Measurements from ENCODE around the gene PLBD2. TPM values are rescaled to one million over a fixed set of nuclear protein-coding genes. Genes with fewer than 3 reads are reported as not detected.

Gene PLBD2
- total and polyA plus RNA-seq, 2 donors from 2014 or later = 12.1 to 37.9 TPM

DNA sequence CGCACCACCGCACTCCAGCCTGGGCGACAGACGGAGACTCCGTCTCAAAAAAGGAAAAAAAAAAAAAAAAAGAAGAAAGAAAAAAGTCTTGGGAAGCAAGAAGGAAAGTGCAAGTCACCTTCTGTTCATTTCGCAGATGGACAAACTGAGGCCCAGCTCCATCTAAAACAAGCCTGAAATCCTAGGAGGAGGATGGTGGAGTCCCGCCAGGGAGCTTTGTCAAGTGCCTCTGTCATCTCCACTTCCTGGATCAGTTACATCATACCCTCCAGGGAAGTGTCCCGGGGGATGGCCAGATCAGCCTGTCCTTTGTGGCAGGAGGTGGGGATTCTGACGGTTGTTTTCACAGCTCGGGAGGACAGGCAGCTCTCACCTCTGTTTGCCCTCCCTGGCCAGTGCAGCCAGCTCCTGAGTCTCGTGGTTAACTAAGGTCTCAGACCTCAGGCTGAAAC is 55.1 kb downstream of the PLBD2 start:
- DNase-seq (no peak), FAIRE-seq (no peak)
- no peaks in the 10 kb centered on the region for H3K9me3 ChIP-seq (ENCODE audit: control insufficient read depth in 2 of 3, insufficient read depth in 1 of 3, low read length in 3 of 3)
- intact Hi-C loops (cut with DNase I) = no loop called here
- no peak overlapping the region for H3K9ac ChIP-seq (ENCODE audit: low read length in 3 of 3)
- H3K27ac ChIP-seq (ENCODE audit: low read depth in 2 of 2, low read length in 2 of 2) = no peak overlapping the region
- no peaks in the 10 kb centered on the region for H3K36me3 ChIP-seq (ENCODE audit: control insufficient read depth in 2 of 3, insufficient read depth in 3 of 3, low read length in 3 of 3)
- TF ChIP-seq, protein P1, sequence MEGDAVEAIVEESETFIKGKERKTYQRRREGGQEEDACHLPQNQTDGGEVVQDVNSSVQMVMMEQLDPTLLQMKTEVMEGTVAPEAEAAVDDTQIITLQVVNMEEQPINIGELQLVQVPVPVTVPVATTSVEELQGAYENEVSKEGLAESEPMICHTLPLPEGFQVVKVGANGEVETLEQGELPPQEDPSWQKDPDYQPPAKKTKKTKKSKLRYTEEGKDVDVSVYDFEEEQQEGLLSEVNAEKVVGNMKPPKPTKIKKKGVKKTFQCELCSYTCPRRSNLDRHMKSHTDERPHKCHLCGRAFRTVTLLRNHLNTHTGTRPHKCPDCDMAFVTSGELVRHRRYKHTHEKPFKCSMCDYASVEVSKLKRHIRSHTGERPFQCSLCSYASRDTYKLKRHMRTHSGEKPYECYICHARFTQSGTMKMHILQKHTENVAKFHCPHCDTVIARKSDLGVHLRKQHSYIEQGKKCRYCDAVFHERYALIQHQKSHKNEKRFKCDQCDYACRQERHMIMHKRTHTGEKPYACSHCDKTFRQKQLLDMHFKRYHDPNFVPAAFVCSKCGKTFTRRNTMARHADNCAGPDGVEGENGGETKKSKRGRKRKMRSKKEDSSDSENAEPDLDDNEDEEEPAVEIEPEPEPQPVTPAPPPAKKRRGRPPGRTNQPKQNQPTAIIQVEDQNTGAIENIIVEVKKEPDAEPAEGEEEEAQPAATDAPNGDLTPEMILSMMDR (IDR thresholded peaks at IDR 0.05; ENCODE audit: borderline replicate concordance, extremely low read depth, insufficient read depth) = no peak
- H3K4me1 ChIP-seq (ENCODE audit: control insufficient read depth in 2 of 3, insufficient read depth in 2 of 3, low read depth in 1 of 3, low read length in 3 of 3) = peaks cover 0 to 6% (median 3%) of the 10 kb centered on the region in 3 donors
- no peaks in the 10 kb centered on the region for H3K27me3 ChIP-seq (ENCODE audit: control insufficient read depth, insufficient read depth, low read length)
- H3K4me3 ChIP-seq (ENCODE audit: low read length in 3 of 3) = no peak overlapping the region

- FAIRE-seq (no peak), DNase-seq (no peak)
- H3K36me3 ChIP-seq (ENCODE audit: control insufficient read depth in 2 of 3, insufficient read depth in 3 of 3, low read length in 3 of 3) = no peaks in the 10 kb centered on the region
- intact Hi-C loops (cut with DNase I) = no loop called here
- no peak overlapping the region for H3K9ac ChIP-seq (ENCODE audit: low read length in 3 of 3)
- no peaks in the 10 kb centered on the region for H3K9me3 ChIP-seq (ENCODE audit: control insufficient read depth in 2 of 3, insufficient read depth in 1 of 3, low read length in 3 of 3)
- peaks cover 0 to 7% (median 5%) of the 10 kb centered on the region in 3 donors for H3K4me1 ChIP-seq (ENCODE audit: control insufficient read depth in 2 of 3, insufficient read depth in 2 of 3, low read depth in 1 of 3, low read length in 3 of 3)
- no peaks in the 10 kb centered on the region for H3K27me3 ChIP-seq (ENCODE audit: control insufficient read depth, insufficient read depth, low read length)
- no peak overlapping the region for H3K27ac ChIP-seq (ENCODE audit: low read depth in 2 of 2, low read length in 2 of 2)
- no peak overlapping the region for H3K4me3 ChIP-seq (ENCODE audit: low read length in 3 of 3)
- TF ChIP-seq, protein P1 (IDR thresholded peaks at IDR 0.05; ENCODE audit: borderline replicate concordance, extremely low read depth, insufficient read depth) = no peak
Observed at GRCh38 chr12:113414519-113415038, 56.2 kb downstream of the PLBD2 start.

DNA sequence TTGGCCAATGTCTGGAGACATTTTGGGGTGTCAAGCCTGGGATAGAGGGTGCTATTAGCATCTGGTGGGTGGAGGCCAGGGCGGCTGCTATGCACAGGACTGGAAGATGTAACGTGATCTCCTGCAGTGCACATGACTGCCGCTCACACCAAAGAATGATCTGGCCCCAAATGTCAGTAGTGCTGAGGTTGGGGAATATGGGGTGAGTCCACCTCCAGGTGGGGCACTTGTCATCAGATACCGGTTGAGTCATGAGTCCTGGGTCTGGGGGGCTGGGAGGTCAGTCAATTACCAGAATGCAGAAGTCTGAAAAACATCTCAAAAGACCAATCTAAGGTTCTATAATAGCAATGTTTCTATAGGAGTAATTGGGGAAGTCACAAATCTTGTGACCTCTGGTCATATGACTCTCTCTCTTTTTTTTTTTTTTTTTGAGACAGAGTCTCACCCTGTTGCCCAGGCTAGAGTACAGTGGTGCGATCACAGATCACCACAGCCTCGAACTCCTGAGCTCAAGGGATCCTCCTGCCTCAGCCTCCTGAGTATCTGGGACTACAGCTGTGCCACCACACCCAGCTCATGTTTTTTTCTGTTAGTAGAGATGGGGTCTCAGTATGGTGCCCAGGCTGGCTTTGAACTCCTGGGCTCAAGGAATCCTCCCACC is 57.8 kb downstream of the PLBD2 start:
- intact Hi-C loops (cut with DNase I) = no loop called here
- no peak overlapping the region for H3K27ac ChIP-seq (ENCODE audit: low read depth in 2 of 2, low read length in 2 of 2)
- TF ChIP-seq, protein P1 (IDR thresholded peaks at IDR 0.05; ENCODE audit: borderline replicate concordance, extremely low read depth, insufficient read depth) = no peak
- no peak overlapping the region for H3K4me3 ChIP-seq (ENCODE audit: low read length in 3 of 3)
- H3K36me3 ChIP-seq (ENCODE audit: control insufficient read depth in 2 of 3, insufficient read depth in 3 of 3, low read length in 3 of 3) = no peaks in the 10 kb centered on the region
- no peaks in the 10 kb centered on the region for H3K27me3 ChIP-seq (ENCODE audit: control insufficient read depth, insufficient read depth, low read length)
- no peak overlapping the region for H3K9ac ChIP-seq (ENCODE audit: low read length in 3 of 3)
- FAIRE-seq = no peak
- DNase-seq = peak in 1 of 5 donors; percentile 69
- no peaks in the 10 kb centered on the region for H3K9me3 ChIP-seq (ENCODE audit: control insufficient read depth in 2 of 3, insufficient read depth in 1 of 3, low read length in 3 of 3)
- peaks cover 0 to 7% (median 5%) of the 10 kb centered on the region in 3 donors for H3K4me1 ChIP-seq (ENCODE audit: control insufficient read depth in 2 of 3, insufficient read depth in 2 of 3, low read depth in 1 of 3, low read length in 3 of 3)
